Thoracic aorta (tissue), 2 donors: Measurements from ENCODE around the gene ATP6V0A4. TPM values are rescaled to one million over a fixed set of nuclear protein-coding genes. Genes with fewer than 3 reads are reported as not detected.

Experiments used
- ATAC-seq: fragments of 150-250 bp; one replicate; pipeline ENCODE4 v1.8.0; 2017; ENCODE audit warnings: low read depth; ENCODE audit not compliant: insufficient number of reproducible peaks, low FRiP score
- DNase-seq: peaks from one replicate; pipeline ENCODE4 v3.0.0-alpha.2; 2020; ENCODE audit warnings: low spot score
- H3K27ac ChIP-seq, 2 donors: fragments of 200-600 bp; sonication (generic); 1 replicate in 1 of 2; 2 replicates in 1 of 2; pipeline ENCODE4 v1.5.1; 2016; ENCODE audit warnings: mild to moderate bottlenecking in 2 of 2, moderate library complexity in 2 of 2
- H3K27me3 ChIP-seq: fragments of 200-600 bp; sonication (generic); replicated peaks from 2 replicates; pipeline ENCODE4 v1.6.0; 2016; ENCODE audit warnings: mild to moderate bottlenecking; ENCODE audit not compliant: insufficient read depth
- H3K36me3 ChIP-seq: fragments of 200-600 bp; sonication (generic); one replicate; pipeline ENCODE4 v1.5.1; 2016
- H3K4me1 ChIP-seq, 2 donors: fragments of 200-600 bp; sonication (generic); 1 replicate in 1 of 2; 2 replicates in 1 of 2; pipeline versions ENCODE4 v1.5.1 to v1.6.0; 2016; ENCODE audit warnings: low read depth in 2 of 2, mild to moderate bottlenecking in 1 of 2; ENCODE audit not compliant: control insufficient read depth in 1 of 2
- H3K4me3 ChIP-seq: fragments of 200-600 bp; sonication (generic); 2 replicates; pipeline ENCODE4 v1.5.1; 2016; ENCODE audit warnings: mild to moderate bottlenecking
- H3K9me3 ChIP-seq: fragments of 200-600 bp; sonication (generic); 2 replicates; pipeline ENCODE4 v1.5.1; 2016
- CTCF ChIP-seq: fragments of 200-600 bp; sonication (generic); IDR thresholded peaks from one replicate; pipeline ENCODE4 v1.5.1; 2019; ENCODE audit warnings: antibody characterized with exemption
- total RNA-seq, 2 donors: library from RNA; depleted of rRNA; stranded (reverse); fragments of >200 nt; gene quantifications; one replicate each; pipeline versions ENCODE4 v1.1.0 to v1.2.3, GENCODE V29; 2016

The ATP6V0A4 gene
- total RNA-seq, 2 donors from 2014 or later: not detected

GRCh38 chr7:138727336-138728099 lies 70.5 kb downstream of the ATP6V0A4 start:
- DNase-seq: no peak

GRCh38 chr7:138726288-138726687 lies 71.7 kb downstream of the ATP6V0A4 start:
- Histone ChIP-seq H3K4me3 (no peak overlapping the region), H3K36me3 (no peaks in the 10 kb centered on the region), H3K27ac (no peak overlapping the region), H3K9me3 (no peaks in the 10 kb centered on the region), H3K4me1 (no peaks in the 10 kb centered on the region), H3K27me3 (no peaks in the 10 kb centered on the region)
- no peak for TF ChIP-seq CTCF
- DNase-seq (no peak), ATAC-seq (no peak)

More at GRCh38 chr7:138727336-138728099, 70.5 kb downstream of the ATP6V0A4 start:
- Histone ChIP-seq H3K9me3 (no peaks in the 10 kb centered on the region), H3K27me3 (no peaks in the 10 kb centered on the region), H3K27ac (no peak overlapping the region), H3K4me3 (no peak overlapping the region), H3K36me3 (no peaks in the 10 kb centered on the region), H3K4me1 (no peaks in the 10 kb centered on the region)
- no peak for ATAC-seq
- TF ChIP-seq CTCF: no peak

- no peak overlapping the region for H3K27ac ChIP-seq
- no peaks in the 10 kb centered on the region for H3K27me3 ChIP-seq
- ATAC-seq (no peak), DNase-seq (no peak)
- no peaks in the 10 kb centered on the region for H3K9me3 ChIP-seq
- H3K36me3 ChIP-seq: no peaks in the 10 kb centered on the region
- TF ChIP-seq CTCF: no peak
- H3K4me3 ChIP-seq: no peak overlapping the region
- no peaks in the 10 kb centered on the region for H3K4me1 ChIP-seq
Measured at GRCh38 chr7:138720286-138720685, 77.7 kb downstream of the ATP6V0A4 start.

GRCh38 chr7:138716889-138717288 lies 81.1 kb downstream of the ATP6V0A4 start:
- H3K27ac ChIP-seq: no peak overlapping the region
- no peaks in the 10 kb centered on the region for H3K9me3 ChIP-seq
- no peaks in the 10 kb centered on the region for H3K27me3 ChIP-seq
- no peak for TF ChIP-seq CTCF
- no peaks in the 10 kb centered on the region for H3K36me3 ChIP-seq
- no peaks in the 10 kb centered on the region for H3K4me1 ChIP-seq
- no peak overlapping the region for H3K4me3 ChIP-seq
- no peak for DNase-seq
- no peak for ATAC-seq

- TF ChIP-seq CTCF: no peak
- ATAC-seq (no peak), DNase-seq (no peak)
- H3K36me3 ChIP-seq: no peaks in the 10 kb centered on the region
- no peaks in the 10 kb centered on the region for H3K9me3 ChIP-seq
- H3K4me1 ChIP-seq: no peaks in the 10 kb centered on the region
- no peaks in the 10 kb centered on the region for H3K27me3 ChIP-seq
- no peak overlapping the region for H3K4me3 ChIP-seq
- no peak overlapping the region for H3K27ac ChIP-seq
Measured at GRCh38 chr7:138713191-138713590, 84.8 kb downstream of the ATP6V0A4 start.
